ENCODE data around the gene COL4A2.

Gene COL4A2

GRCh38 chr13:110506396-110506795, 199.3 kb downstream of the COL4A2 start:
- TF ChIP-seq, protein P1, sequence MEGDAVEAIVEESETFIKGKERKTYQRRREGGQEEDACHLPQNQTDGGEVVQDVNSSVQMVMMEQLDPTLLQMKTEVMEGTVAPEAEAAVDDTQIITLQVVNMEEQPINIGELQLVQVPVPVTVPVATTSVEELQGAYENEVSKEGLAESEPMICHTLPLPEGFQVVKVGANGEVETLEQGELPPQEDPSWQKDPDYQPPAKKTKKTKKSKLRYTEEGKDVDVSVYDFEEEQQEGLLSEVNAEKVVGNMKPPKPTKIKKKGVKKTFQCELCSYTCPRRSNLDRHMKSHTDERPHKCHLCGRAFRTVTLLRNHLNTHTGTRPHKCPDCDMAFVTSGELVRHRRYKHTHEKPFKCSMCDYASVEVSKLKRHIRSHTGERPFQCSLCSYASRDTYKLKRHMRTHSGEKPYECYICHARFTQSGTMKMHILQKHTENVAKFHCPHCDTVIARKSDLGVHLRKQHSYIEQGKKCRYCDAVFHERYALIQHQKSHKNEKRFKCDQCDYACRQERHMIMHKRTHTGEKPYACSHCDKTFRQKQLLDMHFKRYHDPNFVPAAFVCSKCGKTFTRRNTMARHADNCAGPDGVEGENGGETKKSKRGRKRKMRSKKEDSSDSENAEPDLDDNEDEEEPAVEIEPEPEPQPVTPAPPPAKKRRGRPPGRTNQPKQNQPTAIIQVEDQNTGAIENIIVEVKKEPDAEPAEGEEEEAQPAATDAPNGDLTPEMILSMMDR (conservative IDR thresholded peaks at IDR 0.05; ENCODE audit: control insufficient read depth, insufficient read depth, low read depth, low read length) = no peak
- DNase-seq (ENCODE audit: low read depth) = no peak
- H3K4me3 ChIP-seq (ENCODE audit: control insufficient read depth, low read depth, low read length) = no peak overlapping the region

DNA sequence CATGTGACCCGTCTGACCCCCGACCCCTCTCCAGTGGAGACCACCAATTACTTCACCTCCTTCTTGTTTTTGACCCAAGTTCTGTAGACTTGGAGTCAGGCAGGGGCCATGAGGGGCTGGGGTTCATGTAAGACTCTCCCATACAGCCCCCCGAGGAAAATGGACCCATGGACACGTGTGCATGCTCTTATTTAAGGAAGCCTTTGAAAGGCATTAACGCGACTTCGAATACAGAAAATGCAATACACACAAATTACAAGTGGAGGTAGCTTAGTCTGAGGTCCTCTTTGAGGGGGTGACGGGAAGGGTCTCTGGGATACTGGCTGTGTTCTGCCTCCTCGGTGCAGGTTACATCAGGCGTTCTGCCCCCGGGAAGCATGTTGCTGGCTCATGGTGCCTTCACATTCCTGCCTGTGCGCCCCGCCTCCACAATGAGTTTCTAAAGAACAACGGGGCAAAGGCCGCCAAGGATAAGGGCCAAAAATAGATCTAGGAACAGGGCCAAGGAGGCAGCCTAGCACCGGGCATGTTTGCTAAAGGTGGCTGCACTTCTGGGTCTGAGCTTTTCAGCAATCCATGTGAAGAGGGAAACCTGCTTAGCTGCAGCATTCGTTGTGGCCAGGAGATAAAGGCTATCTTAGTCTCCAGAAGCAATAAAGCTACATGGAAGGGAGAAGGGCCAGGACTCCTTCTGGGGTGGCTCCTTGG, 199.9 kb downstream of the COL4A2 start:
- DNase-seq (ENCODE audit: low read depth) = no peak
- TF ChIP-seq, protein P1 (conservative IDR thresholded peaks at IDR 0.05; ENCODE audit: control insufficient read depth, insufficient read depth, low read depth, low read length) = no peak
- no peak overlapping the region for H3K4me3 ChIP-seq (ENCODE audit: control insufficient read depth, low read depth, low read length)

DNA sequence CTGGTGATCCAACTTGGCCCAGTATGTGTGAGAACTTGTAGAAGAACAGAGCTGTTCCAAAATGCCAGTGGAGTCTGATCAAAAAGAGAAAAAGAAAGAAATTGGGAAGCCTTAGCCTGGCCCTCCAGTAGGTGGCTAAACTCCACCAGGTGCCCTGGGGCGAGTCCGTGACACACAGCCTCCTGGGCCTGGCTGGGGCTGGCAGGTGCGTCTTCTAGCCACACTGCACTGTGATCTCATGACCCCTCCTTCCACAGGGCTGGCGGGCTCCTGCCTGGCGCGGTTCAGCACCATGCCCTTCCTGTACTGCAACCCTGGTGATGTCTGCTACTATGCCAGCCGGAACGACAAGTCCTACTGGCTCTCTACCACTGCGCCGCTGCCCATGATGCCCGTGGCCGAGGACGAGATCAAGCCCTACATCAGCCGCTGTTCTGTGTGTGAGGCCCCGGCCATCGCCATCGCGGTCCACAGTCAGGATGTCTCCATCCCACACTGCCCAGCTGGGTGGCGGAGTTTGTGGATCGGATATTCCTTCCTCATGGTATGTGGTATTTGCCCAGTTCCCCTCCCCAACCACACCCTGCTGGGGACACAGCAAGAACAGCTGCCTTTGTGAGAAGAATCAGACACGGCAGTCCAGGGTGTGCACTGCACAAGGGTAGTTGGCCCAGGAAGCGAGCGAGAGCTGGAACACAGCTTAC, 200.7 kb downstream of the COL4A2 start:
- no peak overlapping the region for H3K4me3 ChIP-seq (ENCODE audit: control insufficient read depth, low read depth, low read length)
- DNase-seq (ENCODE audit: low read depth) = no peak
- TF ChIP-seq, protein P1 (conservative IDR thresholded peaks at IDR 0.05; ENCODE audit: control insufficient read depth, insufficient read depth, low read depth, low read length) = no peak

DNA sequence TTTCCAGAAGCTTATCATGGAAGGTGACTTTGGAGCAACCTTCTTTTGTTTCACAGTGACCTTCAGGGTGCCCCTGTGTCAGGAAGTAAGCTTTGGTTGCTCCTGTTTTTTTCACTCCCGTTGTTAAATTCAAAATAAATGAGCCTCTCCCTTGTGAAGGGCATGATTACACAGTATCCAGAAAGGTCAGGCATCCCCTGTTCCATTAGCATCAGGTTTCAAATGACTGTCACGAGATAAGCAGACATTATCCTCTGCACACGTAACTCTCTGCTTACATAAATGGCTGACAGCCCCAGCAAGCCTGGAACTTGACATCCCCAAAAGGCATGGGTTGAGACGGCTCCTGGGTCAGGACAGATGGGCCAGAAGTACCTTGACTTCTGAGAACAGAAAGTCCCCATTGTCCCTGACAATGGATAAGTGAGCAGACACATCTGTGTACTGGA, 202.4 kb downstream of the COL4A2 start:
- DNase-seq (ENCODE audit: low read depth) = no peak
- TF ChIP-seq, protein P1 (conservative IDR thresholded peaks at IDR 0.05; ENCODE audit: control insufficient read depth, insufficient read depth, low read depth, low read length) = no peak
- H3K4me3 ChIP-seq (ENCODE audit: control insufficient read depth, low read depth, low read length) = no peak overlapping the region

GRCh38 chr13:110509971-110510786, 203.1 kb downstream of the COL4A2 start:
- DNase-seq (ENCODE audit: low read depth) = no peak
- H3K4me3 ChIP-seq (ENCODE audit: control insufficient read depth, low read depth, low read length) = no peak overlapping the region
- TF ChIP-seq, protein P1 (conservative IDR thresholded peaks at IDR 0.05; ENCODE audit: control insufficient read depth, insufficient read depth, low read depth, low read length) = no peak

- TF ChIP-seq, protein P1 (conservative IDR thresholded peaks at IDR 0.05; ENCODE audit: control insufficient read depth, insufficient read depth, low read depth, low read length) = no peak
- H3K4me3 ChIP-seq (ENCODE audit: control insufficient read depth, low read depth, low read length) = no peak overlapping the region
- no peak for DNase-seq (ENCODE audit: low read depth)
Measured at GRCh38 chr13:110511509-110512181, 204.6 kb downstream of the COL4A2 start.
